GM12878 (cell line): ENCODE results near the gene BCR.

Experiments used
- ESRRA ChIP-seq: IDR thresholded peaks from 2 replicates; pipeline ENCODE4 v1.6.1; 2012; ENCODE audit warnings: mild to moderate bottlenecking, low read length, improper control_type of control experiment
- EZH2 ChIP-seq: IDR thresholded peaks from 2 replicates; pipeline ENCODE4 v1.6.1; 2012; ENCODE audit warnings: low read depth, mild to moderate bottlenecking, control low read depth, inconsistent platforms, low read length, borderline replicate concordance; ENCODE audit not compliant: control insufficient read depth
- KLF5 ChIP-seq: fragments of 450-650 bp; IDR thresholded peaks from 2 replicates; pipeline ENCODE4 v1.6.1; 2014; ENCODE audit warnings: mild to moderate bottlenecking; ENCODE audit not compliant: partially characterized antibody
- MYC ChIP-seq: IDR thresholded peaks from 2 replicates; pipeline ENCODE4 v1.6.1; 2011; ENCODE audit warnings: mild to moderate bottlenecking, low read length, moderate library complexity, inconsistent platforms; ENCODE audit not compliant: insufficient read depth, insufficient replicate concordance, insufficient read length, severe bottlenecking
- RELA ChIP-seq: fragments of 450-650 bp; IDR thresholded peaks from 2 replicates; pipeline ENCODE4 v1.8.0; 2014; ENCODE audit warnings: borderline replicate concordance; ENCODE audit not compliant: partially characterized antibody
- REST ChIP-seq: IDR thresholded peaks from 2 replicates; pipeline ENCODE4 v1.6.1; 2012; ENCODE audit warnings: mild to moderate bottlenecking, low read depth, low read length
- SP1 ChIP-seq: IDR thresholded peaks from one replicate; pipeline ENCODE4 v1.6.1; 2011; ENCODE audit warnings: low read depth, low read length
- ZNF274 ChIP-seq: IDR thresholded peaks from one replicate; pipeline ENCODE4 v1.8.0; 2011; ENCODE audit not compliant: insufficient read length, insufficient read depth
- TF ChIP-seq, protein P1 (sequence below), 3 experiments: IDR thresholded peaks in 2 of 3; conservative IDR thresholded peaks in 1 of 3; 2 replicates each; pipeline ENCODE4 v1.5.1; 2011; ENCODE audit warnings: low read depth in 3 of 3, low read length in 3 of 3, mild to moderate bottlenecking in 3 of 3, control low read depth in 2 of 3, moderate library complexity in 2 of 3, inconsistent platforms in 1 of 3, mixed read lengths in 1 of 3; ENCODE audit not compliant: control insufficient read depth in 2 of 3, insufficient read depth in 1 of 3; ENCODE audit errors: extremely low read depth in 1 of 3

DNA sequence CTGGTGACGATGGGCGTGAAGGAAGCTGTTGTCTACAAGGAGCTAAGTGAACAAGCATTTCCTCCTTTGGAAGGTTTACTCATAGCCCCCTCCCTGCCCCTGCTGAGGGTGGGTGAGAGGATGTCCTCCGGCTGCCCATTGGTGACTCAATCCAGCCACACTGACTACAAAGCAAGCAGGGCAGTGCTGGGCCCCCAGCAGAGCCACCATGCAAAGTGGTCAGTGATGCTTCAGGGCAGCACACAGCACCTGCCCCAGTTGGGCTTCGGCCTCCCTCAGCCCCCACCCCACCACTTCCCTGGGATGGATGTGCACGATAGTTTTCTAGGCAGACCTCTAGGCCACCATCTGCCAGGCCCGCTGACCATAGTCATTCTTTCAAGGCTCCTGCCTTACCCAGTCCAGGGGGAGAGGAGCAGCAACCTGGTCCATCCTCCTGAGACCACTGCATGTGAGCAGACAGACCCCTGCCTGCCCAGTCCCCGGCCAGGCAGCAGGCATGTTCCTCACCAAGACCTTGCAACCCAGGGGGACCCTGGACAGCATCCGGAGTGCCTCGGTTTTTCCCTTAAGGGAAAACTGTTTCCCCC, 125.1 kb downstream of the BCR start:
- no peak for TF ChIP-seq SP1
- no peak for TF ChIP-seq MYC
- no peak for TF ChIP-seq EZH2
- no peak for TF ChIP-seq RELA
- TF ChIP-seq, protein P1, sequence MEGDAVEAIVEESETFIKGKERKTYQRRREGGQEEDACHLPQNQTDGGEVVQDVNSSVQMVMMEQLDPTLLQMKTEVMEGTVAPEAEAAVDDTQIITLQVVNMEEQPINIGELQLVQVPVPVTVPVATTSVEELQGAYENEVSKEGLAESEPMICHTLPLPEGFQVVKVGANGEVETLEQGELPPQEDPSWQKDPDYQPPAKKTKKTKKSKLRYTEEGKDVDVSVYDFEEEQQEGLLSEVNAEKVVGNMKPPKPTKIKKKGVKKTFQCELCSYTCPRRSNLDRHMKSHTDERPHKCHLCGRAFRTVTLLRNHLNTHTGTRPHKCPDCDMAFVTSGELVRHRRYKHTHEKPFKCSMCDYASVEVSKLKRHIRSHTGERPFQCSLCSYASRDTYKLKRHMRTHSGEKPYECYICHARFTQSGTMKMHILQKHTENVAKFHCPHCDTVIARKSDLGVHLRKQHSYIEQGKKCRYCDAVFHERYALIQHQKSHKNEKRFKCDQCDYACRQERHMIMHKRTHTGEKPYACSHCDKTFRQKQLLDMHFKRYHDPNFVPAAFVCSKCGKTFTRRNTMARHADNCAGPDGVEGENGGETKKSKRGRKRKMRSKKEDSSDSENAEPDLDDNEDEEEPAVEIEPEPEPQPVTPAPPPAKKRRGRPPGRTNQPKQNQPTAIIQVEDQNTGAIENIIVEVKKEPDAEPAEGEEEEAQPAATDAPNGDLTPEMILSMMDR (IDR thresholded peaks at IDR 0.05 in 2 of 3, conservative IDR thresholded peaks at IDR 0.05 in 1 of 3; ENCODE audit: control insufficient read depth in 2 of 3, extremely low read depth in 1 of 3, insufficient read depth in 1 of 3, low read depth in 3 of 3, low read length in 3 of 3), result no peak
- no peak for TF ChIP-seq REST
- TF ChIP-seq ESRRA, result no peak
- no peak for TF ChIP-seq ZNF274
- TF ChIP-seq KLF5, result no peak
